Neural cell (in vitro differentiated cells): Measurements from ENCODE around the gene NCKAP5. TPM values are rescaled to one million over a fixed set of nuclear protein-coding genes. Genes with fewer than 3 reads are reported as not detected.

Experiments used
- H2AFZ ChIP-seq: fragments of 200-600, 300-800 bp; sonication (generic), shearing (Covaris generic); 2 replicates; pipeline ENCODE4 v1.6.0; 2014; ENCODE audit warnings: low read depth, mild to moderate bottlenecking, antibody characterized with exemption, low read length, moderate library complexity
- H3F3A ChIP-seq: fragments of 200-600 bp; shearing (Covaris generic); 2 replicates; pipeline ENCODE4 v1.6.1; 2016; ENCODE audit warnings: mild to moderate bottlenecking, moderate library complexity, mixed read lengths, antibody characterized with exemption, low read length; ENCODE audit not compliant: insufficient read depth, poor library complexity, severe bottlenecking
- H3K27ac ChIP-seq: fragments of 200-600, 300-800 bp; sonication (generic), shearing (Covaris generic); 2 replicates; pipeline ENCODE4 v1.5.1; 2014; ENCODE audit warnings: mild to moderate bottlenecking, low read length, moderate library complexity
- H3K27me3 ChIP-seq: fragments of 300-800, 200-600 bp; sonication (generic), shearing (Covaris generic); 2 replicates; pipeline ENCODE4 v1.6.0; 2014; ENCODE audit warnings: mild to moderate bottlenecking, low read depth, low read length, moderate library complexity; ENCODE audit not compliant: insufficient read depth
- H3K36me3 ChIP-seq: fragments of 300-800, 200-600 bp; sonication (generic), shearing (Covaris generic); 2 replicates; pipeline ENCODE4 v1.5.1; 2014; ENCODE audit warnings: mild to moderate bottlenecking, antibody characterized with exemption, low read length, moderate library complexity; ENCODE audit not compliant: insufficient read depth
- H3K4me2 ChIP-seq: fragments of 300-800, 200-600 bp; sonication (generic), shearing (Covaris generic); 2 replicates; pipeline ENCODE4 v1.6.0; 2014; ENCODE audit warnings: mild to moderate bottlenecking, low read length
- H3K4me3 ChIP-seq: fragments of 300-800, 200-600 bp; sonication (generic), shearing (Covaris generic); 2 replicates; pipeline ENCODE4 v1.5.1; 2014; ENCODE audit warnings: mild to moderate bottlenecking, low read length, moderate library complexity
- H3K79me2 ChIP-seq: fragments of 200-600 bp; shearing (Covaris generic); replicated peaks from 2 replicates; pipeline ENCODE4 v1.6.0; 2014; ENCODE audit warnings: mild to moderate bottlenecking, low read length, moderate library complexity; ENCODE audit not compliant: insufficient read depth
- H3K9ac ChIP-seq: fragments of 300-800, 200-600 bp; sonication (generic), shearing (Covaris generic); 2 replicates; pipeline ENCODE4 v1.6.1; 2016; ENCODE audit warnings: mild to moderate bottlenecking, low read length, mixed read lengths
- H3K9me2 ChIP-seq: fragments of 200-600 bp; shearing (Covaris generic); 2 replicates; pipeline ENCODE4 v1.6.1; 2016; ENCODE audit warnings: mild to moderate bottlenecking, low read length, mixed read lengths; ENCODE audit not compliant: insufficient read depth
- H3K9me3 ChIP-seq: fragments of 200-600, 300-800 bp; sonication (generic), shearing (Covaris generic); 2 replicates; pipeline ENCODE4 v1.6.1; 2016; ENCODE audit warnings: mild to moderate bottlenecking, mixed run types, low read length, moderate library complexity, mixed read lengths
- H4K20me1 ChIP-seq: fragments of 200-600 bp; shearing (Covaris generic); 2 replicates; pipeline ENCODE4 v1.6.1; 2016; ENCODE audit warnings: mild to moderate bottlenecking, mixed run types; ENCODE audit not compliant: insufficient read depth
- CTCF ChIP-seq: fragments of 450-650 bp; IDR thresholded peaks from 2 replicates; pipeline ENCODE4 v1.5.1; 2014; ENCODE audit warnings: antibody characterized with exemption, mild to moderate bottlenecking, moderate library complexity; ENCODE audit not compliant: poor library complexity, severe bottlenecking
- EP300 ChIP-seq: fragments of 450-650 bp; conservative IDR thresholded peaks from 2 replicates; pipeline ENCODE4 v1.6.1; 2014; ENCODE audit warnings: antibody characterized with exemption, mild to moderate bottlenecking, moderate library complexity; ENCODE audit not compliant: poor library complexity, severe bottlenecking
- EZH2 ChIP-seq: fragments of 200-600, 300-800 bp; shearing (Covaris generic), sonication (generic); IDR thresholded peaks from 2 replicates; pipeline ENCODE4 v1.6.1; 2014; ENCODE audit warnings: antibody characterized with exemption, low read length, borderline replicate concordance, mild to moderate bottlenecking; ENCODE audit not compliant: insufficient read depth, poor library complexity, severe bottlenecking
- MXI1 ChIP-seq: fragments of 450-650 bp; conservative IDR thresholded peaks from 2 replicates; pipeline ENCODE4 v1.6.1; 2014; ENCODE audit warnings: antibody characterized with exemption, mild to moderate bottlenecking; ENCODE audit not compliant: poor library complexity, severe bottlenecking
- POLR2AphosphoS5 ChIP-seq: IDR thresholded peaks from 2 replicates; pipeline ENCODE4 v1.6.1; 2012
- RAD21 ChIP-seq: fragments of 450-650 bp; conservative IDR thresholded peaks from 2 replicates; pipeline ENCODE4 v1.6.1; 2014; ENCODE audit warnings: antibody characterized with exemption, mild to moderate bottlenecking, moderate library complexity
- REST ChIP-seq: IDR thresholded peaks from 2 replicates; pipeline ENCODE4 v1.6.1; 2012; ENCODE audit warnings: borderline replicate concordance
- SMC3 ChIP-seq: fragments of 450-650 bp; conservative IDR thresholded peaks from 2 replicates; pipeline ENCODE4 v1.6.1; 2014; ENCODE audit warnings: antibody characterized with exemption, mild to moderate bottlenecking, moderate library complexity; ENCODE audit not compliant: poor library complexity
- TAF1 ChIP-seq: IDR thresholded peaks from 2 replicates; pipeline ENCODE4 v1.6.1; 2012; ENCODE audit warnings: low read depth
- polyA minus RNA-seq: library from RNA; depleted of rRNA, polyadenylated mRNA; stranded (reverse); fragments of >200 nt; gene quantifications from 2 replicates; pipeline ENCODE4 v1.2.3, GENCODE V29; 2014
- polyA plus RNA-seq: library from polyadenylated mRNA; depleted of rRNA; stranded (reverse); fragments of >200 nt; gene quantifications from 2 replicates; pipeline ENCODE4 v1.2.3, GENCODE V29; 2014

Gene NCKAP5
- polyA plus RNA-seq (2.1 and 2.4 TPM in 2 replicates), polyA minus RNA-seq (7.1 and 7.3 TPM in 2 replicates)

DNA sequence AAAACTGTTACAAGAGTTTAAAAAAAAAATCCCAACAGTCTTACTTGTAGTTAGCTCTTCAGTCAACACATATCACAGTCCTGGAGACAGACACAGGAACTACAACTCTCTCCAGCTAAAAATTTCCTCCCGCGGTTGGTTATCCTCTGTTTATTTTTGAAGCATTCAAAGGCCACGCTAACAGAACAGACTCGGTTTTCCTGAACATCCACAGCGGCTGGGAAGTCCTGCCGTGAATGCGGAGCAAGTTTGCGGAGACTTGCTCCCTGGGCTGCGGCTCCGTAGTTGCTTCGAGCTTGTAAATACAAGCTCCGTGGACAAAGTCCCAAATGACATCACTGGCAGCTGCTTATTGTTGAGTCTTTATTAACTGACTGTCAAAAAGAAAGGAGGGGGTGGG, at the start of gene NCKAP5:
Gene NCKAP5 (minus strand): TSS at position 292 of the 400 bp plus-strand sequence. CDS start 50,937 bp downstream, outside the sequence.
- no peaks in the 10 kb centered on the region for H3K9me3 ChIP-seq
- H3K9ac ChIP-seq = no peak within 1 kb of the TSS
- no peak within 1 kb of the TSS for H3K4me2 ChIP-seq
- H3F3A ChIP-seq = no peaks in the 10 kb centered on the region
- no peak within 1 kb of the TSS for H3K27ac ChIP-seq
- no peak within 1 kb of the TSS for H2AFZ ChIP-seq
- H3K27me3 ChIP-seq = no peaks in the 10 kb centered on the region
- H3K36me3 ChIP-seq = no peaks in the 10 kb centered on the region
- no peak for TF ChIP-seq TAF1
- no peak for TF ChIP-seq REST
- no peak for TF ChIP-seq POLR2AphosphoS5
- H4K20me1 ChIP-seq = no peaks in the 10 kb centered on the region
- H3K4me3 ChIP-seq = no peak within 1 kb of the TSS
- no peaks in the 10 kb centered on the region for H3K79me2 ChIP-seq
- no peaks in the 10 kb centered on the region for H3K9me2 ChIP-seq

- Histone ChIP-seq H3K9ac (no peak overlapping the region), H2AFZ (no peak overlapping the region), H3K27ac (no peak overlapping the region), H3K4me2 (no peak overlapping the region), H3K79me2 (no peaks in the 10 kb centered on the region), H3K9me2 (no peaks in the 10 kb centered on the region), H4K20me1 (no peaks in the 10 kb centered on the region), H3K36me3 (no peaks in the 10 kb centered on the region), H3F3A (no peaks in the 10 kb centered on the region), H3K9me3 (no peaks in the 10 kb centered on the region), H3K27me3 (no peaks in the 10 kb centered on the region), H3K4me3 (no peak overlapping the region)
- TF ChIP-seq TAF1 (no peak), MXI1 (no peak), EP300 (no peak)
These were observed 41.4 kb upstream of the NCKAP5 start for GRCh38 chr2:133609664-133610063.

DNA sequence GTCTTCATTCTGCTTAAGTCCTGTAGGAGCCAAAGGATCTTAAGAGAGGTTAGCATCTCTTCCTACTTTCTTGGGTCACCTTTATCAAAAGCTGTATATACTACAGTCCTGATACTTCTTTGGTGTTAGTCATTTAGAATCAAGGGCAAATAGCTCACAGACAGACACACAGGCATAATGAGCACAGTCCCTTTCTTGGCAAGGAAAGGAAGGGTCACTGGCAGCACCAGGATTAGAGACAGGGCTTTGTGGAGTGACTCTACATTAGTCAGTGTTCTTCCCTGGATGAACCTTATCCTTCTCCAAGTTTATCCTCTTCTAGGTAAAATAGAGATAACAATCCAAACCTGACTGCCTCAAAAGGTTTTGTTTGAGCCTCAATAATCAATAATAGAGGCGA, 40.0 kb upstream of the NCKAP5 start:
- no peak overlapping the region for H3K27ac ChIP-seq
- H3K9me3 ChIP-seq = no peaks in the 10 kb centered on the region
- no peaks in the 10 kb centered on the region for H3K27me3 ChIP-seq
- H3K79me2 ChIP-seq = no peaks in the 10 kb centered on the region
- H3F3A ChIP-seq = no peaks in the 10 kb centered on the region
- no peaks in the 10 kb centered on the region for H3K9me2 ChIP-seq
- no peaks in the 10 kb centered on the region for H4K20me1 ChIP-seq
- no peak overlapping the region for H3K4me2 ChIP-seq
- H3K36me3 ChIP-seq = no peaks in the 10 kb centered on the region
- no peak overlapping the region for H3K9ac ChIP-seq
- H3K4me3 ChIP-seq = no peak overlapping the region
- no peak for TF ChIP-seq EZH2
- TF ChIP-seq TAF1 = no peak
- no peak for TF ChIP-seq MXI1
- no peak for TF ChIP-seq CTCF
- no peak for TF ChIP-seq SMC3
- TF ChIP-seq POLR2AphosphoS5 = no peak
- no peak for TF ChIP-seq EP300
- TF ChIP-seq RAD21 = no peak
- no peak for TF ChIP-seq REST
- no peak overlapping the region for H2AFZ ChIP-seq
